ENCODE results near the gene AHCYL2. TPM values are rescaled to one million over a fixed set of nuclear protein-coding genes. Genes with fewer than 3 reads are reported as not detected.

AHCYL2 gene
- total RNA-seq, 3 donors from 2014 or later (not counting 1 experiment from before 2014, with no cell fraction given), result 11.6 to 15.2 (median 14.5) TPM

- Mint-ChIP-seq H3K4me3 (no peak overlapping the region), H3K36me3 (peaks cover 7% of the 10 kb centered on the region), H3K27ac (no peak overlapping the region), H3K4me1 (no peaks in the 10 kb centered on the region), H3K9me3 (peaks cover 0 to 2% of the 10 kb centered on the region in 2 donors), H3K27me3 (ENCODE audit: low read depth in 2 of 2) (no peaks in the 10 kb centered on the region)
- no peaks in the 10 kb centered on the region for H3K36me3 ChIP-seq (ENCODE audit: control insufficient read depth, insufficient read depth, low read length)
- peaks cover 7% of the 10 kb centered on the region for H3K9me3 ChIP-seq (ENCODE audit: control insufficient read depth, insufficient read depth, low read length)
- no peak overlapping the region for H3K27ac ChIP-seq (ENCODE audit: low read length)
- H3K4me3 ChIP-seq (ENCODE audit: low read length), result no peak overlapping the region
- no peak for TF ChIP-seq CTCF (IDR thresholded peaks at IDR 0.05)
- ATAC-seq (no peak), DNase-seq (no peak)
- no peaks in the 10 kb centered on the region for H3K4me1 ChIP-seq (ENCODE audit: control insufficient read depth, insufficient read depth, low read length)
- H3K27me3 ChIP-seq (ENCODE audit: control insufficient read depth, insufficient read depth, low read length), result no peaks in the 10 kb centered on the region
- intact Hi-C loops (cut with micrococcal nuclease), result no loop called here
Observed at GRCh38 chr7:129450295-129450694, 225.5 kb downstream of the AHCYL2 start.

GRCh38 chr7:129452589-129453231, 227.9 kb downstream of the AHCYL2 start:
- TF ChIP-seq CTCF (IDR thresholded peaks at IDR 0.05), result no peak
- no peak overlapping the region for H3K27ac Mint-ChIP-seq
- no peaks in the 10 kb centered on the region for H3K27me3 ChIP-seq (ENCODE audit: control insufficient read depth, insufficient read depth, low read length)

GRCh38 chr7:129453510-129454248, 228.8 kb downstream of the AHCYL2 start:
- no peak overlapping the region for H3K4me3 Mint-ChIP-seq
- no peak for TF ChIP-seq CTCF (IDR thresholded peaks at IDR 0.05)
- peaks cover 2% of the 10 kb centered on the region for H3K9me3 ChIP-seq (ENCODE audit: control insufficient read depth, insufficient read depth, low read length)
- H3K4me1 Mint-ChIP-seq, result no peaks in the 10 kb centered on the region
- no peak overlapping the region for H3K4me3 ChIP-seq (ENCODE audit: low read length)
- no peaks in the 10 kb centered on the region for H3K36me3 ChIP-seq (ENCODE audit: control insufficient read depth, insufficient read depth, low read length)
- ATAC-seq, result no peak
- peaks cover 7% of the 10 kb centered on the region for H3K36me3 Mint-ChIP-seq
- intact Hi-C loops (cut with micrococcal nuclease), result no loop called here
- DNase-seq, result no peak
- H3K9me3 Mint-ChIP-seq, result peaks cover 0 to 2% of the 10 kb centered on the region in 2 donors
- no peak overlapping the region for H3K27ac Mint-ChIP-seq
- no peaks in the 10 kb centered on the region for H3K27me3 ChIP-seq (ENCODE audit: control insufficient read depth, insufficient read depth, low read length)
- H3K27ac ChIP-seq (ENCODE audit: low read length), result no peak overlapping the region
- no peaks in the 10 kb centered on the region for H3K4me1 ChIP-seq (ENCODE audit: control insufficient read depth, insufficient read depth, low read length)
- H3K27me3 Mint-ChIP-seq (ENCODE audit: low read depth in 2 of 2), result no peaks in the 10 kb centered on the region
- WGBS (ENCODE audit: insufficient coverage), result 90% methylated on average over 1 of the region's 1 CpG

More at GRCh38 chr7:129452589-129453231, 227.9 kb downstream of the AHCYL2 start:
- Histone ChIP-seq H3K4me3 (ENCODE audit: low read length) (no peak overlapping the region), H3K27ac (ENCODE audit: low read length) (no peak overlapping the region), H3K4me1 (ENCODE audit: control insufficient read depth, insufficient read depth, low read length) (no peaks in the 10 kb centered on the region), H3K36me3 (ENCODE audit: control insufficient read depth, insufficient read depth, low read length) (no peaks in the 10 kb centered on the region), H3K9me3 (ENCODE audit: control insufficient read depth, insufficient read depth, low read length) (peaks cover 7% of the 10 kb centered on the region)
- ATAC-seq (no peak), DNase-seq (no peak)
- whole genome bisulfite sequencing (ENCODE audit: insufficient coverage), result 86% methylated on average over 2 of the region's 2 CpGs
- Mint-ChIP-seq H3K9me3 (peaks cover 0 to 2% of the 10 kb centered on the region in 2 donors), H3K4me1 (no peaks in the 10 kb centered on the region), H3K4me3 (no peak overlapping the region), H3K36me3 (peaks cover 7% of the 10 kb centered on the region), H3K27me3 (ENCODE audit: low read depth in 2 of 2) (no peaks in the 10 kb centered on the region)
- intact Hi-C loops (cut with micrococcal nuclease), result no loop called here

All from natural killer cell (primary cell).